22Rv1 (cell line): ENCODE measurements around the gene PRMT7.

Source experiments
- H3K27ac ChIP-seq: fragments of 450-650 bp; 2 replicates; pipeline ENCODE4 v1.5.1; 2017
- CTCF ChIP-seq: fragments of 450-650 bp; IDR thresholded peaks from 2 replicates; pipeline ENCODE4 v1.5.1; 2017; ENCODE audit warnings: mild to moderate bottlenecking
- ZFX ChIP-seq: fragments of 450-650 bp; IDR thresholded peaks from 2 replicates; pipeline ENCODE4 v1.6.1; 2017; ENCODE audit warnings: antibody characterized with exemption, borderline replicate concordance

The PRMT7 gene

GRCh38 chr16:68279726-68280558 lies 30.9 kb upstream of the PRMT7 start:
- no peak for TF ChIP-seq CTCF
- TF ChIP-seq ZFX = no peak
- H3K27ac ChIP-seq = no peak overlapping the region

GRCh38 chr16:68281368-68282063 lies 29.3 kb upstream of the PRMT7 start:
- TF ChIP-seq ZFX (no peak), CTCF (no peak)
- H3K27ac ChIP-seq = no peak overlapping the region

GRCh38 chr16:68282064-68282452 lies 28.8 kb upstream of the PRMT7 start:
- no peak overlapping the region for H3K27ac ChIP-seq

GRCh38 chr16:68283346-68283745 lies 27.5 kb upstream of the PRMT7 start:
- TF ChIP-seq CTCF (no peak), ZFX (no peak)
- H3K27ac ChIP-seq = no peak overlapping the region

More at GRCh38 chr16:68282064-68282452, 28.8 kb upstream of the PRMT7 start:
- TF ChIP-seq ZFX (no peak), CTCF (no peak)

GRCh38 chr16:68283801-68284598 lies 26.8 kb upstream of the PRMT7 start:
- no peak for TF ChIP-seq CTCF
- TF ChIP-seq ZFX = no peak
- no peak overlapping the region for H3K27ac ChIP-seq

- no peak overlapping the region for H3K27ac ChIP-seq
- TF ChIP-seq CTCF = no peak
- TF ChIP-seq ZFX = no peak
Observed at GRCh38 chr16:68284847-68285246, 26.0 kb upstream of the PRMT7 start.
